Measurements from ENCODE around the gene MFSD1. TPM values are rescaled to one million over a fixed set of nuclear protein-coding genes. Genes with fewer than 3 reads are reported as not detected.

Gene MFSD1
- total and polyA plus RNA-seq, 2 donors (not counting 1 experiment from before 2014, with no cell fraction given), result 16.4 to 31.8 TPM

- TF ChIP-seq CTCF (IDR thresholded peaks at IDR 0.05), result no peak
- no peak for TF ChIP-seq EZH2 (IDR thresholded peaks at IDR 0.05; ENCODE audit: borderline replicate concordance, insufficient read depth, low read depth, low read length, poor library complexity, severe bottlenecking)
- H3K4me1 Mint-ChIP-seq, result peaks cover 3% of the 10 kb centered on the region
- H2AFZ ChIP-seq (ENCODE audit: insufficient read depth, low read depth, low read length, poor library complexity, severe bottlenecking), result no peak overlapping the region
- intact Hi-C loops (cut with micrococcal nuclease), result loop anchor here (2.0 to 5.0 kb wide), 3 partner anchors 137 to 1177 kb away; no protein-coding TSS in a partner anchor
- ChIA-PET POLR2A (no interaction called here), CTCF (interaction anchor here (0.7 to 8.6 kb wide), 4 partner anchors 8 to 466 kb away, joined by 3 to 122 read pairs (median 4); no protein-coding TSS in a partner anchor)
- no peak overlapping the region for H3K4me2 ChIP-seq (replicated peaks; ENCODE audit: low read depth, low read length, poor library complexity, severe bottlenecking)
- DNase-seq (no peak), ATAC-seq (ENCODE audit: low read depth) (no peak)
- H3K27ac Mint-ChIP-seq, result no peak overlapping the region
- H3K9me3 ChIP-seq (ENCODE audit: control extremely low read depth in 1 of 3, control insufficient read depth in 2 of 3, insufficient read depth in 1 of 3, low read length in 2 of 3), result peaks cover 2 to 5% (median 5%) of the 10 kb centered on the region in 3 donors
- H3K27me3 ChIP-seq (replicated peaks in 1 of 4; ENCODE audit: control extremely low read depth in 1 of 4, control insufficient read depth in 3 of 4, insufficient read depth in 4 of 4, low read length in 3 of 4), result no peaks in the 10 kb centered on the region
- H3K36me3 ChIP-seq (replicated peaks in 1 of 2; ENCODE audit: control extremely low read depth in 1 of 2, control insufficient read depth in 1 of 2, extremely low read depth in 1 of 2, insufficient read depth in 2 of 2, low read length in 1 of 2), result no peaks in the 10 kb centered on the region
- no CpG with 5 or more reads among the region's 2 CpGs for WGBS (ENCODE audit: insufficient coverage)
- H3K4me1 ChIP-seq (ENCODE audit: control insufficient read depth in 2 of 2, insufficient read depth in 2 of 2, low read length in 2 of 2), result peaks cover 5 to 7% of the 10 kb centered on the region in 2 donors
- peaks cover 4% of the 10 kb centered on the region for H3K27me3 Mint-ChIP-seq
- H4K20me1 ChIP-seq (ENCODE audit: control insufficient read depth, insufficient read depth, low read length, poor library complexity, severe bottlenecking), result no peaks in the 10 kb centered on the region
- no peak overlapping the region for H3K4me3 Mint-ChIP-seq
- no peak overlapping the region for H3K4me3 ChIP-seq (ENCODE audit: control extremely low read depth in 1 of 5, extremely low read depth in 1 of 5, insufficient read depth in 1 of 5, low read depth in 2 of 5, low read length in 4 of 5)
- no peak overlapping the region for H3K9ac ChIP-seq (ENCODE audit: low read length)
- no peaks in the 10 kb centered on the region for H3K79me2 ChIP-seq (ENCODE audit: control insufficient read depth, insufficient read depth, low read length)
- H3K9me3 Mint-ChIP-seq (ENCODE audit: insufficient read depth), result no peaks in the 10 kb centered on the region
- H3K27ac ChIP-seq (ENCODE audit: low read length in 2 of 2), result no peak overlapping the region
These were observed 7.6 kb upstream of the MFSD1 start for GRCh38 chr3:158794206-158794605.

- Mint-ChIP-seq H3K4me1 (peaks cover 3% of the 10 kb centered on the region), H3K27me3 (peaks cover 4% of the 10 kb centered on the region), H3K27ac (no peak overlapping the region), H3K9me3 (ENCODE audit: insufficient read depth) (no peaks in the 10 kb centered on the region), H3K4me3 (no peak overlapping the region)
- Histone ChIP-seq H3K79me2 (ENCODE audit: control insufficient read depth, insufficient read depth, low read length) (no peaks in the 10 kb centered on the region), H3K4me2 (replicated peaks; ENCODE audit: low read depth, low read length, poor library complexity, severe bottlenecking) (no peak overlapping the region), H3K27ac (ENCODE audit: low read length in 2 of 2) (no peak overlapping the region), H3K4me3 (ENCODE audit: control extremely low read depth in 1 of 5, extremely low read depth in 1 of 5, insufficient read depth in 1 of 5, low read depth in 2 of 5, low read length in 4 of 5) (no peak overlapping the region), H4K20me1 (ENCODE audit: control insufficient read depth, insufficient read depth, low read length, poor library complexity, severe bottlenecking) (no peaks in the 10 kb centered on the region), H3K4me1 (ENCODE audit: control insufficient read depth in 2 of 2, insufficient read depth in 2 of 2, low read length in 2 of 2) (peaks cover 5 to 7% of the 10 kb centered on the region in 2 donors), H3K9me3 (ENCODE audit: control extremely low read depth in 1 of 3, control insufficient read depth in 2 of 3, insufficient read depth in 1 of 3, low read length in 2 of 3) (peaks cover 2 to 5% (median 5%) of the 10 kb centered on the region in 3 donors), H2AFZ (ENCODE audit: insufficient read depth, low read depth, low read length, poor library complexity, severe bottlenecking) (no peak overlapping the region), H3K9ac (ENCODE audit: low read length) (no peak overlapping the region), H3K27me3 (replicated peaks in 1 of 4; ENCODE audit: control extremely low read depth in 1 of 4, control insufficient read depth in 3 of 4, insufficient read depth in 4 of 4, low read length in 3 of 4) (no peaks in the 10 kb centered on the region), H3K36me3 (replicated peaks in 1 of 2; ENCODE audit: control extremely low read depth in 1 of 2, control insufficient read depth in 1 of 2, extremely low read depth in 1 of 2, insufficient read depth in 2 of 2, low read length in 1 of 2) (no peaks in the 10 kb centered on the region)
- peak; percentile 24 for DNase-seq
- ChIA-PET CTCF (interaction anchor here (0.8 to 8.6 kb wide), 5 partner anchors 8 to 465 kb away, joined by 3 to 122 read pairs (median 4); no protein-coding TSS in a partner anchor), POLR2A (interaction anchor here (0.6 kb wide), 1 partner anchor 61 kb away, joined by 3 read pairs; no protein-coding TSS in a partner anchor)
- intact Hi-C loops (cut with micrococcal nuclease), result loop anchor here (2.0 to 5.0 kb wide), 3 partner anchors 138 to 1178 kb away; no protein-coding TSS in a partner anchor
- ATAC-seq (ENCODE audit: low read depth), result no peak
- TF ChIP-seq EZH2 (IDR thresholded peaks at IDR 0.05; ENCODE audit: borderline replicate concordance, insufficient read depth, low read depth, low read length, poor library complexity, severe bottlenecking) (no peak), CTCF (IDR thresholded peaks at IDR 0.05) (peak; percentile 76)
- WGBS (ENCODE audit: insufficient coverage), result 100% methylated on average over 4 of the region's 5 CpGs
These were observed 6.8 kb upstream of the MFSD1 start for GRCh38 chr3:158794936-158795518.
